Esophagus (tissue), 2 donors: Measurements from ENCODE around the gene SVBP. TPM values are rescaled to one million over a fixed set of nuclear protein-coding genes. Genes with fewer than 3 reads are reported as not detected.

Source experiments
- H3K27ac ChIP-seq, 2 donors: one replicate each; pipeline ENCODE4 v1.5.1; 2013; ENCODE audit warnings: low read depth in 2 of 2, mild to moderate bottlenecking in 2 of 2, inconsistent platforms in 1 of 2, low read length in 1 of 2, moderate library complexity in 1 of 2
- H3K27me3 ChIP-seq, 2 donors: one replicate each; pipeline ENCODE4 v1.6.1; 2013; ENCODE audit warnings: low read length in 2 of 2, control low read depth in 1 of 2, mild to moderate bottlenecking in 1 of 2; ENCODE audit not compliant: insufficient read depth in 2 of 2, control insufficient read depth in 1 of 2
- H3K36me3 ChIP-seq, 2 donors: one replicate each; pipeline ENCODE4 v1.6.1; 2013; ENCODE audit warnings: low read length in 1 of 2; ENCODE audit not compliant: control insufficient read depth in 2 of 2, insufficient read depth in 2 of 2
- H3K4me1 ChIP-seq, 2 donors: one replicate each; pipeline ENCODE4 v1.6.1; 2013; ENCODE audit warnings: low read length in 1 of 2; ENCODE audit not compliant: control insufficient read depth in 2 of 2, insufficient read depth in 2 of 2
- H3K4me3 ChIP-seq, 2 donors: one replicate each; pipeline ENCODE4 v1.5.1; 2013; ENCODE audit warnings: low read length in 2 of 2, mild to moderate bottlenecking in 2 of 2, low read depth in 1 of 2, moderate library complexity in 1 of 2
- H3K9me3 ChIP-seq, 2 donors: one replicate each; pipeline ENCODE4 v1.6.1; 2013; ENCODE audit warnings: mild to moderate bottlenecking in 2 of 2, low read depth in 1 of 2, low read length in 1 of 2, moderate library complexity in 1 of 2; ENCODE audit not compliant: control insufficient read depth in 2 of 2, insufficient read depth in 1 of 2
- WGBS, 2 donors: extraction: QIAGEN DNeasy Blood & Tissue Kit; methylation state at CpG; one replicate each; pipeline ENCODE4 v1.1.7; 2013; 5-methylcytosine and 5-hydroxymethylcytosine counted together
- polyA plus RNA-seq, 2 donors: library from polyadenylated mRNA; stranded (reverse); fragments of 200-250 nt; gene quantifications; one replicate each; pipeline ENCODE4 v1.2.3, GENCODE V29; 2013
- donor health status: healthy with polysubstance abuse.
- donor health status: Bipolar disorder and iron deficiency.

SVBP gene
- polyA plus RNA-seq, 2 donors = 13.3 to 16.7 TPM

- Histone ChIP-seq H3K36me3 (no peaks in the 10 kb centered on the region), H3K4me3 (no peak overlapping the region), H3K4me1 (peaks cover 4 to 8% of the 10 kb centered on the region in 2 donors), H3K9me3 (peaks cover 0 to 2% of the 10 kb centered on the region in 2 donors), H3K27me3 (no peaks in the 10 kb centered on the region), H3K27ac (no peak overlapping the region)
- whole genome bisulfite sequencing, 2 donors = 82 to 85% methylated on average over 5 of the region's 5 CpGs
Observed at GRCh38 chr1:42786097-42786496, 31.1 kb downstream of the SVBP start.

DNA sequence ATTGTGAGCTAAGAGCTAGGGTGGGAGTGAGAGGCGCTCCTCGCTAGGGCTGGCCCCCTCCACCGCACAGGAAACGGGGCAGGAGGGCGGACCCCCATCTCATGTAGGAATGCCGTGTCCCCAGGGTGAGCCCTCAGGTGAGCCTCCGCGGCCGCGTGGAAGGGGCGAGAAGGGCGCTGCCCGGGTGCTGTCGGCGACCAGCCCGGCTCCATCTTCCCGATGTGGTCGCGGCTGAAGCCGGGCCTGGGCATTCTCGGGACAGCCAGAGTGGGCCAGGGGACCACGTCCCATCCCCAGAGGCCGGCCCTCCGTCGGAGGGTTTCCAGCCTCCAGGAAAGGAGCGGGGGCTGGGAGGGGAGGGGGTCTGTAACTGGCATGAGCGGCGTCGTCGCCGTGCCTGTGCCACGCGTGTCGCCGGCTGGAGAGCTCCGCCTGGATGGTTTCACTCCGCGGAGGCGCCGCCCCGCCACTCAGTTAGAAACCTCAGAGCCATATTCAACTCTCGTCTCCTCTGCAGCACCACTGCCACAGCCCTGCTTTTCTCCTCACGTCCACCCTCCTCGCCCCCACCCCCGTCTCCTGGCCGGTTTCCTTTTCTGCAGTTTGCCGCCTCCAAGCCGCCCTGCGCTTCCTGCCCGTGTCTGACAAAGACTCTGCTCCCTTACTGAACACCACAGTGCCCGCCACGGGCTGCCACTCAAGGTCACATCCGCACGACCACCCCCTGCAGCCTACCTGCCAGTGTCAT lies 32.1 kb downstream of the SVBP start, which contains the start of gene TMEM269:
Gene TMEM269 (plus strand): TSS at position 46 of the 748 bp plus-strand sequence. CDS start 4,903 bp downstream, outside the sequence.
- Histone ChIP-seq H3K9me3 (peaks cover 0 to 2% of the 10 kb centered on the region in 2 donors), H3K36me3 (no peaks in the 10 kb centered on the region), H3K27me3 (no peaks in the 10 kb centered on the region), H3K4me1 (peaks cover 4 to 8% of the 10 kb centered on the region in 2 donors), H3K4me3 (peak within 1 kb of the TSS; percentile 25 to 33), H3K27ac (no peak within 1 kb of the TSS)
- 8 to 12% methylated on average over 51 to 54 of the region's 54 CpGs for WGBS, 2 donors

GRCh38 chr1:42784547-42784945 lies 32.7 kb downstream of the SVBP start:
- Histone ChIP-seq H3K9me3 (peaks cover 0 to 2% of the 10 kb centered on the region in 2 donors), H3K36me3 (no peaks in the 10 kb centered on the region), H3K4me1 (peaks cover 4 to 8% of the 10 kb centered on the region in 2 donors), H3K4me3 (no peak overlapping the region), H3K27me3 (no peaks in the 10 kb centered on the region), H3K27ac (no peak overlapping the region)
- WGBS, 2 donors = 88 to 91% methylated on average over 18 of the region's 18 CpGs

- Histone ChIP-seq H3K9me3 (peaks cover 0 to 2% of the 10 kb centered on the region in 2 donors), H3K27me3 (no peaks in the 10 kb centered on the region), H3K4me1 (peaks cover 4 to 8% of the 10 kb centered on the region in 2 donors), H3K4me3 (no peak overlapping the region), H3K27ac (no peak overlapping the region), H3K36me3 (no peaks in the 10 kb centered on the region)
- 95 to 97% methylated on average over 2 of the region's 2 CpGs for WGBS, 2 donors
Observed at GRCh38 chr1:42783092-42783491, 34.1 kb downstream of the SVBP start.

- Histone ChIP-seq H3K27me3 (no peaks in the 10 kb centered on the region), H3K27ac (no peak overlapping the region), H3K36me3 (peaks cover 8% of the 10 kb centered on the region in 2 donors), H3K4me3 (no peak overlapping the region), H3K9me3 (no peaks in the 10 kb centered on the region), H3K4me1 (peaks cover 4% of the 10 kb centered on the region in 2 donors)
- 98 to 100% methylated on average over 1 of the region's 1 CpG for WGBS, 2 donors
Observed at GRCh38 chr1:42780176-42780575, 37.0 kb downstream of the SVBP start.

GRCh38 chr1:42779725-42780124 lies 37.5 kb downstream of the SVBP start:
- Histone ChIP-seq H3K27ac (no peak overlapping the region), H3K36me3 (peaks cover 8 to 11% of the 10 kb centered on the region in 2 donors), H3K9me3 (no peaks in the 10 kb centered on the region), H3K4me3 (no peak overlapping the region), H3K27me3 (no peaks in the 10 kb centered on the region), H3K4me1 (peaks cover 0 to under 1% of the 10 kb centered on the region in 2 donors)
- WGBS, 2 donors = 85 to 86% methylated on average over 2 of the region's 2 CpGs

DNA sequence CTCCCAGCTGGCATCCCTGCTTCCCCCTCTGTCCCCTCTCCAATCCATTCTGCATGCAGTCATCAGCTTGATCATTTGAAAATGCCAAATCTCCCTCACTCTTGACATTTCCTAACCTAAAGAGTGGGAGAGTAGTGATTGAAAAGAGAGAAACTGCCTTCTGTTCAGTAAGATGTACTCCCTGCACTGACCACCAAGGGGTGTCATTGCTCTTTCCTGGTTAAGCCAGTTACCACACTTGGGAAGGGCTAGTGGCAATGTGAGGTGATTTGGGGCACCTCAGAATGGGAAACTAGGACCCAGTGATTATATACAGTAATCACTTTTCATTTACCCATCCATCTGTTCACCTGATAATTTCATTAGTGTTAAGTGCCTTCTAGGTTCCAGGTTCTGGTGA lies 39.3 kb downstream of the SVBP start:
- H3K4me1 ChIP-seq = no peaks in the 10 kb centered on the region
- no peak overlapping the region for H3K27ac ChIP-seq
- H3K36me3 ChIP-seq = peaks cover 8 to 11% of the 10 kb centered on the region in 2 donors
- no peaks in the 10 kb centered on the region for H3K9me3 ChIP-seq
- no peaks in the 10 kb centered on the region for H3K27me3 ChIP-seq
- no peak overlapping the region for H3K4me3 ChIP-seq

DNA sequence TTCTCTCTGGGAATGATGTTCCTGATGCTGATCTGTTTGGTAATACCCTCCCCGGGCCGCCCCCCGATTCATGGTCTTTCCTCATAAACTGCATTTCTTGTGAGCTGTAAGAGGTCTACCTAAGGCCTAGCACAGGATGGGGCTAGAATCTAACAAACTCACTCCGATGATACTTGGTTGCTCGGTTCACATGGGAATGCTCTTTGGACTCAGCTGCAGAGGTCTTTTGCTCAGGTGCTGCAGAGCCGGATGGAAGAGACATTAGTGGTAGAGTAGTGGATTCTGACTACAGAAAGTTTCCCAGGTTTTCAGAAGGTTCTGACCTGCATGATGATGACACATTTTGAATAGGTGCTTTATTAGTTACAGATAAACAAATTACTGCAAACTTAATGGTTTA lies 40.7 kb downstream of the SVBP start:
- no peaks in the 10 kb centered on the region for H3K4me1 ChIP-seq
- no peak overlapping the region for H3K27ac ChIP-seq
- H3K4me3 ChIP-seq = no peak overlapping the region
- H3K36me3 ChIP-seq = peaks cover 8 to 11% of the 10 kb centered on the region in 2 donors
- no peaks in the 10 kb centered on the region for H3K27me3 ChIP-seq
- no peaks in the 10 kb centered on the region for H3K9me3 ChIP-seq
- WGBS, 2 donors = 95 to 97% methylated on average over 6 of the region's 6 CpGs

DNA sequence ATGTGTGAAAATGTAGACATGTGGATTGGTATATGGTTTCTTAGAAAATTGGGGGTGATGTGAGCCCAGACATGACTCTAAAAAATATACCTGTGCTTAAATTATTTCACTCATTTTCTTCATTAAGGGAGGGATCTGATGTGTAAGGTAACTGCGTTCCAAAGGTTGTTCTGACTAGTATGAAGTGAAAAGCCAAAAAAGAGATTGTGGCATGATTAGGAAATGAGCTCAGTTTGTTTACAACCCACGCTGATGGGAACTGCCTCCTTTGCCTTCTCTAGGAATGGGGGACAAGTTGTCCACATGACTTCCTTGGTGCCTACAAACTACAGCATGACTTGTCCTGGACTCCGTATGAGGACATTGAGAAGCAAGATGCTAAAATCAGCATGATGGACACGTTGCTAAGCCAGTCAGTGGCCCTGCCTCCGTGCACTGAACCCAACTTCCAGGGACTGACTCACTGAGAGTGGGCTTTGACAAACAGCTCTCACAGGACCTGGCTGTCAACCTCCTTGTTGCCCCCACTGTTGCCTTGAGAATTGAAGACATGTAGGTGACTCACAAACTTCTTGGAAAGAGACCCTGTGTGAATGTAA lies 42.2 kb downstream of the SVBP start:
- no peaks in the 10 kb centered on the region for H3K4me1 ChIP-seq

More for the DNA sequence above, 42.2 kb downstream of the SVBP start:
- no peak overlapping the region for H3K27ac ChIP-seq
- H3K36me3 ChIP-seq = peaks cover 8 to 11% of the 10 kb centered on the region in 2 donors
- no peaks in the 10 kb centered on the region for H3K9me3 ChIP-seq
- no peak overlapping the region for H3K4me3 ChIP-seq
- no peaks in the 10 kb centered on the region for H3K27me3 ChIP-seq
- 90 to 91% methylated on average over 5 of the region's 5 CpGs for whole genome bisulfite sequencing, 2 donors
